ENCODE results near the gene MYL10.

DNA sequence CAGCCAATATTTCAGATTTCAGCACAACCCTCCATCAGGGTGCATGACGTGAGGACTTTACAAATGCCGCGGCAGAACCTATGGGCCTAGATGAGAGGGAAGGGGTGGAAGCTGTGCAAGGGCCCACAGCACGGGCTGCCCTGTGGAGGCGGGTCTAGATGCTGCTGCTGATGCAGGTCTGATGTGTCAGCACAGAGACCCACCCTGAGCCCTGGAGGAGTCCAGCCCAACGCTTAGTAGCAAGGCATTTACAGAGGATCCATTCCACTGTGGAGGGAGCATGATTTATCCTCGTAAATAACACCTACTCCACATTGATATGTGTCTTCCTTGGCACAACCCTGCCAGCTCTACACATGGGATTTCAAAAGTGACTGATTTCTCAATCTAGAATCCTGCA lies 48.5 kb downstream of the MYL10 start:
- TF ChIP-seq CTCF (IDR thresholded peaks at IDR 0.05; ENCODE audit: low read depth, low read length, poor library complexity, severe bottlenecking) (no peak), EZH2phosphoT487 (IDR thresholded peaks at IDR 0.05; ENCODE audit: borderline replicate concordance, low read length) (no peak)
